Measurements from ENCODE around the gene S100B.
"Not testable (repeated sequence)": the region's sequence is repeated elsewhere in the genome, so short reads cannot be mapped to it uniquely, and the experiment has no call there.

Gene S100B

DNA sequence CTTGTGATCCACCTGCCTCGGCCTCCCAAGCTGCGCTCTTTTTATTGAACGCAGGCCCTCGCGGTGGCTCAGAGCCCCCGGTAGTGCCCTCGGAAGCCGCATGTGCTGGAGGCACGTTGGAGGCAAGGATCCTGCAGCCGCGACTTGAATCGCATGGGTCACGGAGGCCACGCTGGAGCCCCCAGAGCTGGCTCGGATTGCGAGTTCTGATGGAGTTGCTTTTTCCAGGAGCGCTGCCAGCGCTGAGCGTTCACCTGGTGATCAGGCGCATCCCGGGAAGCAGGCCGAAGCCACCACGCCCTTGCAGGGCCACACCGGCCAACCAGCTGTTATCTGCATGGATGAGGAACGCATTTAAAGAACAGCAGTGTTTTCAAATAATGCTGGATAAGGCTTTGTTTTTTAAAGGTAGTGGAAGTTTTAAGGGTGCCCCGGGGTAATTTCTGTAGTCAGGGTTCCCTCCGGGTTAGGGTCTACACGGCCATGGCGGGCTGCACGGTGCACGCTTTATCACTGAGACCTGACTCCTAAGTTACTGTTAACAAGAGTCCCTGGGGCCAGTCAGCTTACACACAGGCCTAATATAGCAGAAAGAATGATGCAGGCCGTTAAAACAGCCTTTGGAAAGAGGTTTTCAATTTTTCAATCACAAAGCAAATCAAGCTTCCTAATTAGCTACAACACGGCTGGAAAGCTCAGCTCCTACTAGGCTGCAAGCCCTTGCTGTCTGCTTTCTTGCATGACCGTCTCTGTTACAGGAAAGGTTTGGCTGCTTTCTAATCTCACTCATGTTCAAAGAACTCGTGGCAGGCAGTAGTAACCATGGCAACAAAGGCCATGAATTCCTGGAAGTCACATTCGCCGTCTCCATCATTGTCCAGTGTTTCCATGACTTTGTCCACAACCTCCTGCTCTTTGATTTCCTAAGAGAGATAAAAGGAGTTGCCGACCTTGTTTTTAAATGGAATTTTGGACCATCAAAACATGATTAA lies 6.0 kb downstream of the S100B start:
- WGBS = 93% methylated on average over 38 of the region's 38 CpGs
- Histone ChIP-seq H3K36me3 (ENCODE audit: insufficient read depth, low read length) (no peaks in the 10 kb centered on the region), H3K27me3 (ENCODE audit: insufficient read depth, low read length) (no peaks in the 10 kb centered on the region), H3K9me3 (ENCODE audit: insufficient read depth, low read depth, low read length) (peaks cover 17% of the 10 kb centered on the region), H3K9ac (ENCODE audit: low read depth, low read length) (0 out of 2 replicates have a peak overlapping the region, but pooled peaks have one; percentile 41), H3K4me3 (ENCODE audit: low read length) (no peak overlapping the region), H3K27ac (ENCODE audit: low read depth, low read length) (no peak overlapping the region; the same call in 1 of the 2 replicates), H3K4me1 (ENCODE audit: insufficient read depth, low read length) (peaks cover 20% of the 10 kb centered on the region)

DNA sequence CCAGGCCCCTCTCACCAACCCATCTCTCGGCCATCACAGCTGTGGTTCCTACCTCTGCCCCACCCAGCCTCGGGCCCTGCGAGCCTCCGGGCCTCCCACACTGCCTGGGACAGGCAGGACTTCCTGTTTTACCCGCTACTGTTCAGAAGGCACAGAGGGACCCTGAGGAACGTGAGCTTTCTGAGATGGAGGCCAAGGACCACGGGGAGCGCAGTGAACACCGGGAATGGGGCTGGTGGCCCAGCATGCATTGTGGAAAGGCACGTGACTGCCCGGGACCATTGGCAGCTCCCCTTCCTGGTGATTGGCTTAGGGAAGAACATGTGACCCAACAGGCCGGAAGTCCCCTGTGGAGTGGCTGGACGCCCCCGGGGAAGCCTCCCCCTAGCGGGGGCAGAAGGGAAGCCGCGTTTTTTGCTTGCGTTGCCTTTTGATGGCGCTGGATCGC lies 7.0 kb downstream of the S100B start:
- Histone ChIP-seq H3K9ac (ENCODE audit: low read depth, low read length) (no peak overlapping the region), H3K4me3 (ENCODE audit: low read length) (no peak overlapping the region), H3K9me3 (ENCODE audit: insufficient read depth, low read depth, low read length) (peaks cover 26% of the 10 kb centered on the region), H3K27ac (ENCODE audit: low read depth, low read length) (no peak overlapping the region), H3K27me3 (ENCODE audit: insufficient read depth, low read length) (no peaks in the 10 kb centered on the region), H3K36me3 (ENCODE audit: insufficient read depth, low read length) (no peaks in the 10 kb centered on the region), H3K4me1 (ENCODE audit: insufficient read depth, low read length) (peaks cover 12% of the 10 kb centered on the region)
- WGBS = 95% methylated on average over 20 of the region's 20 CpGs

DNA sequence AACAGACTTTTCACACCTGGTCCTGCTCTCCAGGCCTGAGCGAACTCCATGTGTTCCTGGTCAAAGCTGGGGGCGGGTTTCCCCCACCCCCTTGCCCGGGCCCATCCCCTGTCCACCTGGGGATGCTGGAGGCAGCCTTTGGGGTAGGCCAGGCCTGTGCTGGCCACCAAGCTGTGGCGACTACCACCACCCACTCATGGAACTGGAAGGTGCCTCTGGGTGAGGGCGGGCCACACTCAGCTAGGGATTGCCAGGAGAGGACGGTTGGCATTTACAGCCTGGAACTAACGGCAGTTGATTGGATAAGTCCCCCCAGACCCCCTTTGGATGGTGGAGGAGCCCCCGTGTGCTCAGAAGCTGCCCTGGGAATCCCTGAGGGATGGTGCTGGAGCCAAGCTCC lies 7.9 kb downstream of the S100B start:
- H3K27ac ChIP-seq (ENCODE audit: low read depth, low read length) = no peak overlapping the region
- H3K9ac ChIP-seq (ENCODE audit: low read depth, low read length) = no peak overlapping the region
- H3K27me3 ChIP-seq (ENCODE audit: insufficient read depth, low read length) = no peaks in the 10 kb centered on the region
- 94% methylated on average over 8 of the region's 8 CpGs for WGBS
- no peak overlapping the region for H3K4me3 ChIP-seq (ENCODE audit: low read length)
- no peaks in the 10 kb centered on the region for H3K36me3 ChIP-seq (ENCODE audit: insufficient read depth, low read length)
- peaks cover 26% of the 10 kb centered on the region for H3K9me3 ChIP-seq (ENCODE audit: insufficient read depth, low read depth, low read length)
- H3K4me1 ChIP-seq (ENCODE audit: insufficient read depth, low read length) = peaks cover 8% of the 10 kb centered on the region; the same call in 1 of the 2 replicates

DNA sequence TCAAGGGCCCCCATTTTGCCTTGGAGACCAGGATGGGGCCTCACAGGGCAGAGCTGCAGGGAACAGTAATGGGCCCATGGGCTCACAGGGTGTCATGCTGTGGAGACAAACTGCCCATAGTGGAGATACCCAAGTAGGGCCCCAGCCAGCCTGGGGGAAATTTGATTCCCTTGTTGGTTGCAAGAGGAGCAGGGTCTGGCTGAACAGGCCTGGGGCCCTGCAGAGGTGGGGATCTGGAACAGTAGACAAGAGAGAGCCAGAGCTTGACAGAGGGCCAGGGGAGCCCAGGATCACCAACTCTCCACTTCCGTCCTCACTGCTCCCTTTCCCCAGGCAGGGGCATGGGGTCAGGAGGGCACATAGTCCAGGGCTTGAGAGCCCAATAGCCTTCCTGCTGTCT lies 8.7 kb downstream of the S100B start:
- Histone ChIP-seq H3K4me3 (ENCODE audit: low read length) (no peak overlapping the region), H3K4me1 (ENCODE audit: insufficient read depth, low read length) (peaks cover 8% of the 10 kb centered on the region; the same call in 1 of the 2 replicates), H3K27me3 (ENCODE audit: insufficient read depth, low read length) (no peaks in the 10 kb centered on the region), H3K9me3 (ENCODE audit: insufficient read depth, low read depth, low read length) (peaks cover 26% of the 10 kb centered on the region), H3K9ac (ENCODE audit: low read depth, low read length) (no peak overlapping the region), H3K27ac (ENCODE audit: low read depth, low read length) (no peak overlapping the region), H3K36me3 (ENCODE audit: insufficient read depth, low read length) (no peaks in the 10 kb centered on the region)
- 88% methylated on average over 1 of the region's 1 CpG for WGBS

DNA sequence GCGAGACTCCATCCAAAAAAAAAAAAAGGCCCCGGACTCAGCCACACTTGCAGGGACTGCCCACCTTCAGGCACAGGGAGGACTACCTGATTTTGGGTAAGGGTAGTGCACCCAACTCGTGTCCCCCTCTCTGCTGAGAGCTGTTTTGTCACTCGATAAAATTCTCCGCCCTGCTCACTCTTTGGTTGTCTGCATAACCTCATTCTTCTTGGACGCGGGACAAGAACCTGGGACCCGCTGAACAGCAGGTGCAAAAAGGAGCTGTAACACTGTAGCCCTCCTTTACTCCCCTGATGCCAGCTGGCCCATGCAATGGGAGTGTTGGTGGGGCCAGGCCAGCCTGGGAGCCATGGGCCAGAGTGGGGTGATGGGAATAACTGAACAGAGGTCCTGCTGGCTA lies 10.6 kb downstream of the S100B start:
- no peaks in the 10 kb centered on the region for H3K27me3 ChIP-seq (ENCODE audit: insufficient read depth, low read length)
- H3K27ac ChIP-seq (ENCODE audit: low read depth, low read length) = no peak overlapping the region
- peaks cover 27% of the 10 kb centered on the region for H3K9me3 ChIP-seq (ENCODE audit: insufficient read depth, low read depth, low read length)
- no peak overlapping the region for H3K4me3 ChIP-seq (ENCODE audit: low read length)
- H3K9ac ChIP-seq (ENCODE audit: low read depth, low read length) = no peak overlapping the region
- no peaks in the 10 kb centered on the region for H3K36me3 ChIP-seq (ENCODE audit: insufficient read depth, low read length)
- peaks cover 5% of the 10 kb centered on the region; the same call in 1 of the 2 replicates for H3K4me1 ChIP-seq (ENCODE audit: insufficient read depth, low read length)
- 91% methylated on average over 8 of the region's 8 CpGs for WGBS

DNA sequence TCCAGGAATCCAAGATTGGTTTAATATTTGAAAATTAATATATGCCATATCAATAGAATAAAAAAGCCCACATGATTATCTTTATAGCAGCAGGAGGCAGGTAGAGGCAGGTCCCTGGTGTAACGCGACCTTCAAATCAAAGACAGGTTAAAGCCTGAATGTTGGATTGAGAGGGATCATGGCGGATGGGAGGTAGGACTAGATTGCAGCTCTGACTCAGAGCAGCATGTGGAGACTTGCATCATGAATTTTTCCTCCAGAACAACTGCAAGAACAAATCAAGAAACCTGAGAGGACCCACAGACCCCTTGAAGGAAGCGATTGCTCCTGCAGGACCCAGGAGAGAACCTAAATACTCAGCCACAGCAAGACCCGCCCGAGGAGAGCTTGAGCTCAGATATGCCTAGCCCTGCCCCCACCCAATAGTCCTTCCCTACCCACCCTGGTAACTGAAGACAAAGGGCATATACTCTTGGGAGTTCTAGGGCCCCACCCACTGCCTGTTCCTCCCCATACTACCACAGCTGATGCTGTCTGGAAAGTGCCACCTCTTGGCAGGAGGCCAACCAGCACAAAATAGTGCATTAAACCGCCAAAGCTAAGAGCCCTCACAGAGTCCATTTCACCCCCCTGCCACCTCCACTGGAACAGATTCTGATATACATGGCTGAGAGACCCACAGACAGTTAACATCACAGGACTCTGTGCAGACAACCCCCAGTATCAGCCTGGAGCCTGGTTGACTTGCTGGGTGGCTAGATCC lies 19.5 kb downstream of the S100B start:
- 94% methylated on average over 7 of the region's 7 CpGs for WGBS
- H3K36me3 ChIP-seq (ENCODE audit: insufficient read depth, low read length) = no peaks in the 10 kb centered on the region; the same call in 1 of the 2 replicates
- H3K9me3 ChIP-seq (ENCODE audit: insufficient read depth, low read depth, low read length) = peaks cover 23% of the 10 kb centered on the region

DNA sequence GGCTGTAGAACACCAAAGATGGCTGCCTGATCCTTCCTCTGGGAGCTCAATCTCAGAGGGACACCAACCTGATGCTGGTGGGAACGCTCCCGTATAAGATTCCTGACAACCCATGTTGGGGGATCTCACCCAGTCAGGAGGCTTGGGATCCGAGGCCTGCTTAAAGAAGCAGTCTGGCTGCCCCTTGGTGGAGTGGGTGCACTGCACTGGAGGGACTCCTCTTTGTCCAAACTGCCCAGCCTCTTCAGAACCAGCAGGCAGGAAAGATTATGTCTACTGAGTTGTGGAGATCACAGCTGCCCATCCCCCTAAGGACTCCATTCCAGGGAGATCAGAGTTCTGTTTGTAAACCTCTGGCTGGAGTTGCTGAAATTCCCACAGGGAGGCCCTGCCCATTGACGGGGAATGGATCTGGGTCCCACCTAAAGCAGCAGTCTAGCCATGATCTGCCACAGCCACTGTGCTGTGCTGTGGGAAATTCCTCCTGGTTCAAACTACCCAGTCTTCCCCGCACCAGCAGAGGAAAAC lies 23.0 kb downstream of the S100B start:
- WGBS = 92% methylated on average over 5 of the region's 5 CpGs
- Histone ChIP-seq H3K4me1 (ENCODE audit: insufficient read depth, low read length) (no peaks in the 10 kb centered on the region), H3K36me3 (ENCODE audit: insufficient read depth, low read length) (no peaks in the 10 kb centered on the region; the same call in 1 of the 2 replicates), H3K9me3 (ENCODE audit: insufficient read depth, low read depth, low read length) (peaks cover 29% of the 10 kb centered on the region), H3K27ac (ENCODE audit: low read depth, low read length) (no peak overlapping the region), H3K4me3 (ENCODE audit: low read length) (no peak overlapping the region), H3K9ac (ENCODE audit: low read depth, low read length) (no peak overlapping the region), H3K27me3 (ENCODE audit: insufficient read depth, low read length) (no peaks in the 10 kb centered on the region)

More for the DNA sequence above, 19.5 kb downstream of the S100B start:
- no peak overlapping the region for H3K9ac ChIP-seq (ENCODE audit: low read depth, low read length)
- no peak overlapping the region for H3K4me3 ChIP-seq (ENCODE audit: low read length)
- H3K27ac ChIP-seq (ENCODE audit: low read depth, low read length) = no peak overlapping the region
- H3K27me3 ChIP-seq (ENCODE audit: insufficient read depth, low read length) = no peaks in the 10 kb centered on the region
- no peaks in the 10 kb centered on the region for H3K4me1 ChIP-seq (ENCODE audit: insufficient read depth, low read length)

DNA sequence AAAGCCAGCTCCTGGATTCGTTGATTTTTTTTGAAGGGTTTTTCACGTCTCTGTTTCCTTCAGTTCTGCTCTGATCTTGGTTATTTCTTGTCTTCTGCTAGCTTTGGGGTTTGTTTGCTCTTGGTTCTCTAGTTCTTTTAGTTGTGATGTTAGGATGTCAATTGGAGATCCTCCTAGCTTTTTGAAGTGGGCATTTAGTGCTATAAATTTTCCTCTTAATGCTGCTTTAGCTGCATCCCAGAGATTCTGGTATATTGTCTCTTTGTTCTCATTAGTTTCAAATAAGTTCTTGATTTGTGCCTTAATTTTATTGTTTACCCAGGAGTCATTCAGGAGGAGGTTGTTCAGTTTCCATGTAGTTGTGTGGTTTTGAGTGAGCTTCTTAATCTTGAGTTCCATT lies 25.5 kb downstream of the S100B start:
- H3K36me3 ChIP-seq (ENCODE audit: insufficient read depth, low read length); H3K27me3 ChIP-seq (ENCODE audit: insufficient read depth, low read length); H3K4me1 ChIP-seq (ENCODE audit: insufficient read depth, low read length); H3K27ac ChIP-seq (ENCODE audit: low read depth, low read length); H3K4me3 ChIP-seq (ENCODE audit: low read length); H3K9ac ChIP-seq (ENCODE audit: low read depth, low read length): not testable (repeated sequence)
- WGBS = 89% methylated on average over 2 of the region's 2 CpGs
- peaks cover 29% of the 10 kb centered on the region for H3K9me3 ChIP-seq (ENCODE audit: insufficient read depth, low read depth, low read length)

DNA sequence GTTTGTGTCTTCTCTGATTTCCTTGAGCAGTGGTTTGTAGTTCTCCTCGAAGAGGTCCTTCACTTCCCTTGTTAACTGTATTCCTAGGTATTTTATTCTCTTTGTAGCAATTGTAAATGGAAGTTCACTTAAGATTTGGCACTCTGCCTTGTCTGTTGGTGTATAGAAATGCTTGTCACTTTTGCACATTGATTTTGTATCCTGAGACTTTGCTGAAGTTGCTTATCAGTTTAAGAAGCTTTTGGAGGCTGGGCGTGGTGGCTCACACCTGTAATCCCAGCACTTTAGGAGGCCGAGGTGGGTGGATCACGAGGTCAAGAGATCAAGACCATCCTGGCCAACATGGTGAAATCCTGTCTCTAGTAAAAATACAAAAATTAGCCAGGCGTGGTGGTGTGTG lies 27.1 kb downstream of the S100B start:
- not testable (repeated sequence) for H3K4me1 ChIP-seq (ENCODE audit: insufficient read depth, low read length); H3K36me3 ChIP-seq (ENCODE audit: insufficient read depth, low read length); H3K27me3 ChIP-seq (ENCODE audit: insufficient read depth, low read length); H3K4me3 ChIP-seq (ENCODE audit: low read length); H3K27ac ChIP-seq (ENCODE audit: low read depth, low read length); H3K9ac ChIP-seq (ENCODE audit: low read depth, low read length)
- peaks cover 17% of the 10 kb centered on the region for H3K9me3 ChIP-seq (ENCODE audit: insufficient read depth, low read depth, low read length)
- WGBS = 94% methylated on average over 5 of the region's 5 CpGs

DNA sequence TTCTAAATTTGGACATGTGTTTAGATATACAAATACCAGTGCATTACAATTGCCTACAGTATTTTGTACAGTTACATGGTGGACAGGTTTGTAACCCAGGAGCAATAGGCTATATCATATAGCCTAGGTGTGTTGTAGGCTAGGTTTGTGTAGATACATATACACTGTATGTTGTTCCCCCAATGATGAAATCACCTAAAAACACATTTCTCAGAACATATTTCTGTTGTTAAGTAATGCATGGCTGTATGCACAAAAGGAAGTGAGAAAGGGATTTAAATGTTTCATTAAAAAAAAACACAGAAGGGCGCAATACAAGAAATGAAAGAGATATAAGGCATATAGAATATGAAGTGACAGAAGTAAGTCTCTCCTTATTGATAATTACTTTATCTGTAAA lies 32.0 kb downstream of the S100B start:
- 100% methylated on average over 1 of the region's 1 CpG for WGBS
- H3K27me3 ChIP-seq (ENCODE audit: insufficient read depth, low read length) = no peaks in the 10 kb centered on the region
- H3K4me3 ChIP-seq (ENCODE audit: low read length) = no peak overlapping the region
- H3K9ac ChIP-seq (ENCODE audit: low read depth, low read length) = no peak overlapping the region
- no peaks in the 10 kb centered on the region for H3K4me1 ChIP-seq (ENCODE audit: insufficient read depth, low read length)
- H3K36me3 ChIP-seq (ENCODE audit: insufficient read depth, low read length) = peaks cover 37% of the 10 kb centered on the region
- H3K27ac ChIP-seq (ENCODE audit: low read depth, low read length) = no peak overlapping the region
- H3K9me3 ChIP-seq (ENCODE audit: insufficient read depth, low read depth, low read length) = no peaks in the 10 kb centered on the region

DNA sequence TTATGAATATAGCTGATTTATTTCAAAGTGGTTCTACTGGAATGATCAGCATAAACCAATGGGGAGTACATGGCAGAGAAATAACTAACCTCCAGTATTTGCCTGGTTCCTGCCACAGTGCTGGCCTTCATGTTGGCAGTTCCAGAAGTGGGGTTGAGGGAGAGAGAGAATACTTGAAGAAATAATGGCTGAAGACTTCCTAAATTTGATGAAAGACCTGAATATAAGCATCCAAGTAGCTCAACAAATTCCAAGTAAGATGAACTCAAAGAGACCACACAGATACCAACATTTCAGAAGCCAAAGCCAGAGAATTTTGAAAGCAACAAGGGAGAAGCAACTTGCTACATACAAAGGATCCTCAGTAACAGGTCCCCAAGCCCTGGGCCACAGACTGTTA lies 34.3 kb downstream of the S100B start:
- Histone ChIP-seq H3K27ac (ENCODE audit: low read depth, low read length) (no peak overlapping the region), H3K27me3 (ENCODE audit: insufficient read depth, low read length) (no peaks in the 10 kb centered on the region), H3K4me3 (ENCODE audit: low read length) (no peak overlapping the region), H3K4me1 (ENCODE audit: insufficient read depth, low read length) (no peaks in the 10 kb centered on the region), H3K9ac (ENCODE audit: low read depth, low read length) (no peak overlapping the region), H3K9me3 (ENCODE audit: insufficient read depth, low read depth, low read length) (no peaks in the 10 kb centered on the region), H3K36me3 (ENCODE audit: insufficient read depth, low read length) (peaks cover 59% of the 10 kb centered on the region)
